GM19025 (cell line): Measurements from ENCODE around the gene EGR1.
"Not testable (repeated sequence)": the region's sequence is repeated elsewhere in the genome, so short reads cannot be mapped to it uniquely, and the experiment has no call there.

Source experiments
- ATAC-seq: cut with Tn5 transposase; IDR thresholded peaks from one replicate; pipeline ENCODE4 v1.9.1; 2021; ENCODE audit warnings: mild to moderate bottlenecking, low read depth, moderate library complexity; ENCODE audit not compliant: unreplicated experiment

Gene EGR1

GRCh38 chr5:138506370-138507306 lies 41.4 kb downstream of the EGR1 start:
- no peak for ATAC-seq

- not testable (repeated sequence) for ATAC-seq
Observed at GRCh38 chr5:138507485-138507884, 42.2 kb downstream of the EGR1 start.

- ATAC-seq = no peak
Observed at GRCh38 chr5:138508958-138509357, 43.7 kb downstream of the EGR1 start.

GRCh38 chr5:138514021-138514420 lies 48.7 kb downstream of the EGR1 start:
- ATAC-seq = no peak

- no peak for ATAC-seq
Observed at GRCh38 chr5:138515556-138516245, 50.4 kb downstream of the EGR1 start.

DNA sequence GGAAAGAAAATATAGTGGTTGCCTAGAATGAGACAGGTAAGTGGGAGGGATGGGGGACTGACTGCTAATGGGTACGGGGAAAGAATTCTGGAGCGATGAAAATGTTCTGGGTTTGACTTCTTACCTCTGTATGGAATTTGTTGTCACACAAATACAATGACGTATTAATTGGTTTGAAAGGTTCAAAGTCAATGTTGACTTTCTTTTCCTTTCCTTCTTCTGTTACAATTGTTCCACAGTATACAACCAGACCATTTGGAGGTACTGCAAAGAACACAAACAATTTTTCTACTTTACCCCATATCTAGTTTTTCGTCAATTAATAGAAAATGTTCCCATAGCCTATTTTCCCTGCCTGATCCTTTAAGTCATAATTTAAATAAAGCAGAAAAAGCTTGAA lies 52.2 kb downstream of the EGR1 start:
- no peak for ATAC-seq
